Panc1 (cell line): ENCODE results near the gene BARX2. TPM values are rescaled to one million over a fixed set of nuclear protein-coding genes. Genes with fewer than 3 reads are reported as not detected.

Experiments used
- ATAC-seq: fragments of 200-7000 bp; cut with Tn5 transposase; 2 replicates; pipeline ENCODE4 v1.9.1; 2020; ENCODE audit warnings: mild to moderate bottlenecking, moderate library complexity
- BruUV-seq: library from RNA; stranded (reverse); fragments of 400-500 nt; replicated peaks from 2 replicates; lab custom pipeline; 2021; lab: Mats Ljungman, UMichigan
- CTCF ChIA-PET: fragments of 300-600 bp; sonication (Branson Sonifier 250); formaldehyde crosslinking; loops from one replicate; lab custom pipeline; 2022; ENCODE audit warnings: antibody characterized with exemption; lab: Charles Lee
- POLR2A ChIA-PET: fragments of 300-600 bp; sonication (Branson Sonifier 250); formaldehyde crosslinking; loops from one replicate; lab custom pipeline; 2022; ENCODE audit warnings: antibody characterized with exemption; lab: Charles Lee
- DNase-seq: peaks from one replicate; pipeline ENCODE4 v3.0.0-alpha.2; 2010; ENCODE audit warnings: low read depth, low spot score
- H3K27ac ChIP-seq: 2 replicates; pipeline ENCODE4 v1.5.1; 2011; ENCODE audit warnings: mild to moderate bottlenecking, low read length, inconsistent platforms
- H3K27me3 ChIP-seq: fragments of 200-500 bp; sonication (Bioruptor generic); 2 replicates; pipeline ENCODE4 v1.6.0; 2014; ENCODE audit warnings: low read length, inconsistent platforms; ENCODE audit not compliant: control insufficient read depth, insufficient read depth
- H3K36me3 ChIP-seq: fragments of 200-500 bp; sonication (Bioruptor generic); 2 replicates; pipeline ENCODE4 v1.5.1; 2014; ENCODE audit warnings: inconsistent platforms, mild to moderate bottlenecking, low read length, moderate library complexity; ENCODE audit not compliant: control insufficient read depth, insufficient read depth
- H3K4me1 ChIP-seq: 2 replicates; pipeline ENCODE4 v1.5.1; 2011; ENCODE audit warnings: inconsistent platforms, mild to moderate bottlenecking, low read length, moderate library complexity; ENCODE audit not compliant: control insufficient read depth, insufficient read depth
- H3K4me3 ChIP-seq, 2 experiments: 2 replicates each; pipeline ENCODE4 v1.5.1; 2011 to 2012; ENCODE audit warnings: low read depth in 2 of 2, low read length in 2 of 2, mild to moderate bottlenecking in 2 of 2, inconsistent platforms in 1 of 2, moderate library complexity in 1 of 2
- H3K9me3 ChIP-seq: fragments of 200-500 bp; sonication (Bioruptor generic); 2 replicates; pipeline ENCODE4 v1.5.1; 2014; ENCODE audit warnings: low read depth, mild to moderate bottlenecking, inconsistent platforms, low read length, moderate library complexity; ENCODE audit not compliant: control insufficient read depth, insufficient read depth
- POLR2AphosphoS5 ChIP-seq: IDR thresholded peaks from 2 replicates; pipeline ENCODE4 v1.6.1; 2012; ENCODE audit warnings: mild to moderate bottlenecking, low read depth, low read length, moderate library complexity
- SIN3A ChIP-seq: IDR thresholded peaks from 2 replicates; pipeline ENCODE4 v1.6.1; 2012; ENCODE audit warnings: low read depth, mild to moderate bottlenecking, low read length, moderate library complexity, borderline replicate concordance; ENCODE audit not compliant: insufficient read depth
- TCF7L2 ChIP-seq: IDR thresholded peaks from 2 replicates; pipeline ENCODE4 v1.6.1; 2011; ENCODE audit warnings: mild to moderate bottlenecking, low read depth, low read length, inconsistent platforms
- in situ Hi-C: cut with HindIII; loops from 2 replicates; pipeline ENCODE4 v1.10.0; 2016; ENCODE audit warnings: low sequenced_read_pairs, low pct_unique_long_range_greater_than_20kb
- intact Hi-C: fragments of 100-400 bp; cut with micrococcal nuclease; formaldehyde crosslinking; loops from one replicate; pipeline ENCODE4 v1.10.0; 2022; ENCODE audit not compliant: unreplicated experiment
- total RNA-seq: library from RNA; stranded (reverse); gene quantifications from one replicate; pipeline ENCODE4 v1.2.1, GENCODE V29; 2021; ENCODE audit not compliant: unreplicated experiment
- TF ChIP-seq, protein P1 (sequence below): fragments of 450-650 bp; IDR thresholded peaks from 2 replicates; pipeline ENCODE4 v1.5.1; 2017; ENCODE audit warnings: mild to moderate bottlenecking
- TF ChIP-seq, protein P2 (sequence below), 2 experiments: IDR thresholded peaks; 2 replicates each; pipeline ENCODE4 v1.6.1; 2011 to 2012; ENCODE audit warnings: low read depth in 2 of 2, control low read depth in 1 of 2, low read length in 1 of 2, mild to moderate bottlenecking in 1 of 2, moderate library complexity in 1 of 2; ENCODE audit not compliant: insufficient read depth in 1 of 2

The BARX2 gene
- total RNA-seq, 1 experiment from 2014 or later: 3.9 TPM

DNA sequence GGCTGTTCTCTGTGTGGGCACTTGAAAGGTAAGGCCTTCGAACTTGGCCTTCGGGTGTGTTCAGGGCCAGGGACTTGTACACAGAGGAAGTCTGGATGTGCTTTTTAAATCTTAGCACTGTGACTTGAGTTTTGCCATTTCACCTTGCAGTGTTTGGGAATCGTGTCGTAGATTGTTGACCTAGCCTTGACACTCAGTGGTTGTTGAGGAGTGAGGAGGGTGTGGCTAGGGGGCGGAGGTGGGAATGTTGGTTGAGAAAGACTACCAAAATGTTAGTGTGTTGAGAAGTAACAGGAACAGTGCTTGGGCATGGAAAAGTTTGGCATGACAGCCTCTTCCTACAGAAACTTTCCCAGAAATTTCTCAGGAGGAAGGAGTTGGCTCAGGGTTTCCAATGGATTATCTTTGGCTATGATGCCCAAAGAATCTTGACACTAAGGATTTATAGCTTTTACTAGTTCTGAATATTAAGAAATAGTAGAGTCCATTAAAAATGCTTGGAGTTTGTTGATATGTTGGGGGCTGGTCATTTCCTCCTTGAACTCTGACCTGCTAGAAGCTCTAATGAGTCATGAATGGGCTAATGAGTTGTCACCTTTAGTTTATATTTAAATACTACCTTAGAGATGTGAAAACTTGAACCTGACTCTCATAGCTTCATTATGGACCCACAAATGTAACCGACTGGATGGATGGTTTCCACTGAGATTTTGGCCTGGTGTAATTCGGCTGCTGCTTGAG, 40.6 kb downstream of the BARX2 start:
- Histone ChIP-seq H3K4me3 (no peak overlapping the region), H3K27me3 (no peaks in the 10 kb centered on the region), H3K36me3 (no peaks in the 10 kb centered on the region), H3K27ac (no peak overlapping the region), H3K4me1 (no peaks in the 10 kb centered on the region), H3K9me3 (no peaks in the 10 kb centered on the region)
- DNase-seq: no peak
- CTCF ChIA-PET: no interaction called here
- in situ Hi-C loops: no loop called here
- BruUV-seq: no TSS peak
- intact Hi-C loops: no loop called here
- TF ChIP-seq SIN3A: no peak
- no peak for TF ChIP-seq TCF7L2
- TF ChIP-seq, protein P1, sequence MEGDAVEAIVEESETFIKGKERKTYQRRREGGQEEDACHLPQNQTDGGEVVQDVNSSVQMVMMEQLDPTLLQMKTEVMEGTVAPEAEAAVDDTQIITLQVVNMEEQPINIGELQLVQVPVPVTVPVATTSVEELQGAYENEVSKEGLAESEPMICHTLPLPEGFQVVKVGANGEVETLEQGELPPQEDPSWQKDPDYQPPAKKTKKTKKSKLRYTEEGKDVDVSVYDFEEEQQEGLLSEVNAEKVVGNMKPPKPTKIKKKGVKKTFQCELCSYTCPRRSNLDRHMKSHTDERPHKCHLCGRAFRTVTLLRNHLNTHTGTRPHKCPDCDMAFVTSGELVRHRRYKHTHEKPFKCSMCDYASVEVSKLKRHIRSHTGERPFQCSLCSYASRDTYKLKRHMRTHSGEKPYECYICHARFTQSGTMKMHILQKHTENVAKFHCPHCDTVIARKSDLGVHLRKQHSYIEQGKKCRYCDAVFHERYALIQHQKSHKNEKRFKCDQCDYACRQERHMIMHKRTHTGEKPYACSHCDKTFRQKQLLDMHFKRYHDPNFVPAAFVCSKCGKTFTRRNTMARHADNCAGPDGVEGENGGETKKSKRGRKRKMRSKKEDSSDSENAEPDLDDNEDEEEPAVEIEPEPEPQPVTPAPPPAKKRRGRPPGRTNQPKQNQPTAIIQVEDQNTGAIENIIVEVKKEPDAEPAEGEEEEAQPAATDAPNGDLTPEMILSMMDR: no peak
- POLR2A ChIA-PET: interaction anchor here (0.6 kb wide), 1 partner anchor 30 kb away, joined by 3 read pairs; no protein-coding TSS in a partner anchor
- no peak for ATAC-seq

DNA sequence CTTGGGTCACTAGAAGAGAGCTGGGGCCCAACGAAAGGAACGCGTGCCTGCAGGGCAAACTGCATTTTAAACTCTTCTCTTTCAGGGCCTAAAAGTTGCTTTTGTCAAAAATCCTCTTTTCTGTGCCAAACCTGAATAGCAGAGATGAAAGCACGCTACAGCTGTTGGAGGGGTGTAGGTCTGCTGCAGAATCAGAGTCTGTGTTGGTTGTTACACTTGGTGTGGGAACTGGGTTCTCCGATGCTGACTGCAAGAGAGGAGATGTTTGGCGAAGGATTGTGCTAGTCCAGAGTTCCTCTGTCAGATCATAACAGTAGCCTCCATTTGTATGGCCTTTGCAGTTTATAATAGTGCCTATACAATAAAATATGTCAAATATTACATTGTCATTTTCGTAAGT, 41.8 kb downstream of the BARX2 start:
- POLR2A ChIA-PET: no interaction called here
- TF ChIP-seq TCF7L2: no peak
- TF ChIP-seq, protein P2, sequence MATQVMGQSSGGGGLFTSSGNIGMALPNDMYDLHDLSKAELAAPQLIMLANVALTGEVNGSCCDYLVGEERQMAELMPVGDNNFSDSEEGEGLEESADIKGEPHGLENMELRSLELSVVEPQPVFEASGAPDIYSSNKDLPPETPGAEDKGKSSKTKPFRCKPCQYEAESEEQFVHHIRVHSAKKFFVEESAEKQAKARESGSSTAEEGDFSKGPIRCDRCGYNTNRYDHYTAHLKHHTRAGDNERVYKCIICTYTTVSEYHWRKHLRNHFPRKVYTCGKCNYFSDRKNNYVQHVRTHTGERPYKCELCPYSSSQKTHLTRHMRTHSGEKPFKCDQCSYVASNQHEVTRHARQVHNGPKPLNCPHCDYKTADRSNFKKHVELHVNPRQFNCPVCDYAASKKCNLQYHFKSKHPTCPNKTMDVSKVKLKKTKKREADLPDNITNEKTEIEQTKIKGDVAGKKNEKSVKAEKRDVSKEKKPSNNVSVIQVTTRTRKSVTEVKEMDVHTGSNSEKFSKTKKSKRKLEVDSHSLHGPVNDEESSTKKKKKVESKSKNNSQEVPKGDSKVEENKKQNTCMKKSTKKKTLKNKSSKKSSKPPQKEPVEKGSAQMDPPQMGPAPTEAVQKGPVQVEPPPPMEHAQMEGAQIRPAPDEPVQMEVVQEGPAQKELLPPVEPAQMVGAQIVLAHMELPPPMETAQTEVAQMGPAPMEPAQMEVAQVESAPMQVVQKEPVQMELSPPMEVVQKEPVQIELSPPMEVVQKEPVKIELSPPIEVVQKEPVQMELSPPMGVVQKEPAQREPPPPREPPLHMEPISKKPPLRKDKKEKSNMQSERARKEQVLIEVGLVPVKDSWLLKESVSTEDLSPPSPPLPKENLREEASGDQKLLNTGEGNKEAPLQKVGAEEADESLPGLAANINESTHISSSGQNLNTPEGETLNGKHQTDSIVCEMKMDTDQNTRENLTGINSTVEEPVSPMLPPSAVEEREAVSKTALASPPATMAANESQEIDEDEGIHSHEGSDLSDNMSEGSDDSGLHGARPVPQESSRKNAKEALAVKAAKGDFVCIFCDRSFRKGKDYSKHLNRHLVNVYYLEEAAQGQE (IDR thresholded peaks at IDR 0.05; ENCODE audit: insufficient read depth in 1 of 2, low read depth in 2 of 2, low read length in 1 of 2): no peak
- no peak for TF ChIP-seq POLR2AphosphoS5
- TF ChIP-seq, protein P1: no peak
- no peak for TF ChIP-seq SIN3A
- no peak overlapping the region for H3K27ac ChIP-seq
- H3K4me3 ChIP-seq: no peak overlapping the region
- in situ Hi-C loops (no loop called here), intact Hi-C loops (no loop called here)
- no peaks in the 10 kb centered on the region for H3K4me1 ChIP-seq
- no peaks in the 10 kb centered on the region for H3K9me3 ChIP-seq
- H3K36me3 ChIP-seq: no peaks in the 10 kb centered on the region
- BruUV-seq: no TSS peak
- CTCF ChIA-PET: no interaction called here
- H3K27me3 ChIP-seq: no peaks in the 10 kb centered on the region
- no peak for DNase-seq
- no peak for ATAC-seq
